OCI-LY1 (cell line): ENCODE results near the gene MGST3.

Source experiments
- CTCF ChIP-seq: fragments of 200-600 bp; sonication (generic), shearing (Covaris generic); IDR thresholded peaks from 2 replicates; pipeline ENCODE4 v1.5.1; 2017; ENCODE audit warnings: mild to moderate bottlenecking, antibody characterized with exemption, low read length, moderate library complexity, mixed read lengths
- EZH2 ChIP-seq: fragments of 200-600 bp; sonication (generic), shearing (Covaris generic); IDR thresholded peaks from 2 replicates; pipeline ENCODE4 v1.8.0; 2017; ENCODE audit warnings: borderline replicate concordance, mixed run types, mild to moderate bottlenecking, antibody characterized with exemption, low read length, moderate library complexity, mixed read lengths

GRCh38 chr1:165699577-165699976 lies 68.5 kb downstream of the MGST3 start:
- TF ChIP-seq CTCF (no peak), EZH2 (no peak)
